ENCODE measurements around the gene ADGRL4.

DNA sequence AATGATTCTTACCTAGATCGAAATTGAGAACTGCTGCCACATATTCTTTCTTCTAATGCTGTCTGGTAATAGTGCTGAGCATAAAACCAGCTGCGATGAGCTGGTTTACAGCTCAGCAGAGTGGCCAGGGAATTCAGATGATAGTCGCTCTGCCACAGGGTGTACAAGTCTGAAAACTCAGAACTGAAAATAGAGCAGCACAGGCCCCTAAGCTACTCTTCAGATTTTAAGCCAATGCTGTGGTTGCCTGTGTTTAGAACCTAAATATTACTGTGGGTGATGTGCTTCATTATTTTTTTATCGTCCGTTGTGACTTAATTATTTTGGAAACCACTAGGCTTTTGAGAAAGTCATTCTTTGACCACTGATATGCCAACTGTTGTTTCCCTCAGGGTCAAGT lies 152.0 kb downstream of the ADGRL4 start:
- TF ChIP-seq, protein P1, sequence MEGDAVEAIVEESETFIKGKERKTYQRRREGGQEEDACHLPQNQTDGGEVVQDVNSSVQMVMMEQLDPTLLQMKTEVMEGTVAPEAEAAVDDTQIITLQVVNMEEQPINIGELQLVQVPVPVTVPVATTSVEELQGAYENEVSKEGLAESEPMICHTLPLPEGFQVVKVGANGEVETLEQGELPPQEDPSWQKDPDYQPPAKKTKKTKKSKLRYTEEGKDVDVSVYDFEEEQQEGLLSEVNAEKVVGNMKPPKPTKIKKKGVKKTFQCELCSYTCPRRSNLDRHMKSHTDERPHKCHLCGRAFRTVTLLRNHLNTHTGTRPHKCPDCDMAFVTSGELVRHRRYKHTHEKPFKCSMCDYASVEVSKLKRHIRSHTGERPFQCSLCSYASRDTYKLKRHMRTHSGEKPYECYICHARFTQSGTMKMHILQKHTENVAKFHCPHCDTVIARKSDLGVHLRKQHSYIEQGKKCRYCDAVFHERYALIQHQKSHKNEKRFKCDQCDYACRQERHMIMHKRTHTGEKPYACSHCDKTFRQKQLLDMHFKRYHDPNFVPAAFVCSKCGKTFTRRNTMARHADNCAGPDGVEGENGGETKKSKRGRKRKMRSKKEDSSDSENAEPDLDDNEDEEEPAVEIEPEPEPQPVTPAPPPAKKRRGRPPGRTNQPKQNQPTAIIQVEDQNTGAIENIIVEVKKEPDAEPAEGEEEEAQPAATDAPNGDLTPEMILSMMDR (IDR thresholded peaks at IDR 0.05): no peak
- TF ChIP-seq EP300 (IDR thresholded peaks at IDR 0.05): no peak
- no peak for TF ChIP-seq POLR2A (IDR thresholded peaks at IDR 0.05)
- no peak for TF ChIP-seq POLR2AphosphoS5 (IDR thresholded peaks at IDR 0.05)

Measured in sigmoid colon (tissue), 4 donors.